Suppressor macrophage treated with lipopolysaccharide for 1 hour (primary cell): Measurements from ENCODE around the gene TBC1D2.
A peak's percentile ranks its signal among the peaks of the same experiment; 100 is the strongest.

Source experiments
- DNase-seq, 3 donors: peaks; one replicate each; pipeline ENCODE4 v3.0.0-alpha.2; 2020 to 2022

TBC1D2 gene

DNA sequence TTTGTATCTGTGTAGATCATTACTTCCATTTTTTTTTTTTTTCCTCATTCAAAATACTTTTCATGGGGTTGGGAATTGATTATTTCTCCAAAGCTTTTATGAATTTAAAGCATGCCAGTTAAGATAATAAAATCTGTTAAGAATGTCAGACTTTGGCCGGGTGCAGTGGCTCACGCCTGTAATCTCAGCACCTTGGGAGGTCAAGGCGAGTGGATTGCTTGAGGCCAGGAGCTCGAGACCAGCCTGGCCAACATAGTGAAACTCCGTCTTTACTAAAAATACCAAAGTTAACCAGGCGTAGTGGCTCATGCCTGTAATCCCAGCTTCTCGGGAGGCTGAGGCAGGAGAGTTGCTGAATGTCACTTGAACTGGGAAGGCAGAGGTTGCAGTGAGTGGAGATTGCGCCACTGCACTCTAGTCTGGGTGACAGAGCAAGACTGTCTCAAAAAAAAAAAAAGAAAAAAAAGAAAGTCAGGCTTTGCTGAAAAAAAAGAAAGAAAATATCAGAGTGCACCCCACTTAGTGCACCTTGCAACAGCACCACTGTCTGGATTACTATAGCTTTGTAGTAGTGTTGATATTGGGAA is 18.5 kb downstream of the TBC1D2 start:
- DNase-seq, result peak in 1 of 3 donors; percentile 30

DNA sequence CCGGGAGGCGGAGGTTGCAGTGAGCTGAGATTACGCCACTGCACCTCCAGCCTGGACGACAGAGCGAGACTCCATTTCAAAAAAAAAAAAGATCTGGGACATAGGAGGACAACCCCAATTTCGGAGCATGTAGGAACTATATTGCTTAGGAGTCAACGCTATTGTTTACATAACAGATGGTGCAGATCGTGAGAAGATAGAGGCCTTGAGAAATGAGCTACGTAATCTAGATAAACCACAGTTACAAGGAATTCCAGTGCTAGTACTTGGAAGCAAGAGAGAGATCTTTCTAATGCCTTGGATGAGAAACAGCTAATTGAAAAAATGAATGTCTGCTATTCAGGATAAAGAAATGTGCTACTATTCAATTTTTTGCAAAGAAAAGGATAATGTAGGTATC is 20.3 kb downstream of the TBC1D2 start:
- DNase-seq, result no peak

DNA sequence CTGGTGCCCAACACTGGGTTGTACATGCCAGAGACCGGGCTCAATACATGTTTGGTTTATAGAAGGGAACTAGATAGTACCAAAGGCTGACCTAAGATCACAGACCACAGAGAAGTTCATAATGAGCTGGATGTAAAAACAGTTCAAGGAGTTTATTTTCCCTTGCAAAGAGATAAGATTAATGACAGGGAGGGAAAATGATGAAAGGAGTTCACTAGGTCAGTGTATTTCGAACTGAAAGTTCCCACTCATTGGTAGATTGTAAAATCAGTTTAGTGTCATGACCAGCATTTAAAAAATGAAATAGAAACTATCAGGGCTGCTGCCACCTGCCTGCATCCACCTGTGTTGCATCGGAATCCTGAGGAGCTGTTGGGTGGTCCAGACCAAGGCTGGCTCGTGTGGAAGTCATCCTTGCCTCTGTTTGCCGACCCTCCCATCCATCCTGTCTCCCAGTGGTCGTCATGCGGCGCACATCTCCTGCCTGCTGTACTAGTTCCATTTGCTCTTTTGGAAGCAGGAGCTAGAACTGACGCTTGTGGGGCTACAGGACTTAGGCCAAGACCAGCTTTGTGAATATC is 21.1 kb downstream of the TBC1D2 start:
- no peak for DNase-seq

DNA sequence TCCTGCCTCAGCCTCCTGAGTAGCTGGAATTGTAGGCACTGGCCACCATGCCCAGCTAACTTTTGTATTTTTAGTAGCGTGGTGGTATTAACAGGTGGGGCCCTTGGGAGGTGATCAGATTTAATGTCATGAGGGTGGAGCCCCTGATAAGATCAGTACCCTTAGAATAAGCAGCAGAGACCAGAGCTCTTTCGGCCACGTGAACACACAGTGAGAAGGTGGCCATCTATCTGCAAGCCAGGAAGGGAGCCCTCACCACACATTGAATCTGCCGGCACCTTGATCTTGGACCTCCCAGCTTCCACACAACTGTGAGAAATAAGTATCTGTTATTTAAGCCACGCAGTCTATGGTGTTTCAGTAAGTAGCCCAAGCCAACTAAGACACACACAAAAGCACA is 22.5 kb downstream of the TBC1D2 start:
- no peak for DNase-seq

DNA sequence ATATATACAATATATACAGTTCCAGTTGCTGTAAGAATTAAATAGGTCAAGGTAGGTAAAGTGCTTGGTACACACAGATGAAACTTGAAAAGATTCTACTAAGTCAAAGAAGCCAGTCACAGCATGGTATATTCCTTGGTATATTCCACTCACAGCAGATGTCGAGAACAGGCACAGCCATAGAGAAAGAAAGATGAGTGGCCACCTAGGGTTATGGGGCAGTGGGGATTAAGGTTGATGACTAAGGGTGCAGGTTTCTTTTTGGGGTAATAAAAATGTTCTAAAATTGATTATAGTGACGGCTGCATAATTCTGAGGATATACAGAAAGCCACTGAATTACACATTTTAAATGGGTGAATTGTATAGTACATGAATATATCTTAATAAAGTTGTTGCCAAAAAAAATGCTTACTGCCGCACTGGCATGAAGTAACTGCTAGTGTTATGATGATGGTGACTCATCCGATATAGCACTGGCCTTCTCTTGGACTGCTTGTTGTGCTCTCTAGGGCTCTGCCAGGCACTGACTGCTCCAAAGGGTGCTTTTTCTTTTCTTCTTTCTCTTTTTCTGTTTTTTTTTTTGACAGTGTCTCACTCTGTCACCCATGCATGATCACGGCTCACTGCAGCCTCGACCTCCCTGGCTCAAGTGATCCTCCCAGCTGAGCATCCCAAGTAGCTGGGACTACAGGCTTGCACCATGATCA is 23.5 kb downstream of the TBC1D2 start:
- peak; percentile 48 to 60 (median 59) for DNase-seq

DNA sequence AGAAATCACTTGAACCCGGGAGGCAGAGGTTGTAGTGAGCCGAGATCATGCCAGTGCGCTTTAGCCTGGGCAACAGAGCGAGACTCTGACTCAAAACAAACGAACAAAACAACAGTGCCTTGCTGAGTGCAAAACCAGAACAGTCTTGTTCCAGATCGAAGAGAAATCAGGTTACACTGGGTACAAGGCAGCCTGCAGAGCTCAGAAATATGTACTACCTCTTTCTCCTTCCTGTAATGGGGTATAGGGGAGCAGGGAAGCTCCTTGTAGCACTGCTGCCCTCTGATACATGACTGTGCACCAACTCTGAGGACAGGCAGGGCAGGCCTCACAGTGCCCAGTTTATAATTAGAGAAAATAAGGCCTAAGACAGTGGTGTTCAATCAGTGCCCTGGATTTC is 24.7 kb downstream of the TBC1D2 start:
- DNase-seq, result no peak

DNA sequence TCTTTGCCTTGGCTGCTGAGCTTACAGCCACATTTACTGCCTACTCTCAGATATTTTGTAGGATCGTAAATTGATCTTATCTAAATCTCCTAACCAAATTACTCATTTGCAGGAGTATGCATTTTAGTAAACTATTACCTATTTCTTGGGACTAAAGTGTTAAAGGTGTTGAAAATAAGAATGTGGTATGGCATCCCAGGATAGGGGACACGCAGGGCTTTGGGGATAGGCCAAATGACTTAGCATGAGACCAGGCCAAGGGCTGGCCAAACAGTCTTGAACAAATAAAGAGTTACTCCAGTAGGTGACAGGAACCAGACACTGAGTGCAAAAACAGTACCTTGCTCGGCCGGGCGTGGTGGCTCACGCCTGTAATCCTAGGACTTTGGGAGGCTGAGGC is 25.1 kb downstream of the TBC1D2 start:
- no peak for DNase-seq

DNA sequence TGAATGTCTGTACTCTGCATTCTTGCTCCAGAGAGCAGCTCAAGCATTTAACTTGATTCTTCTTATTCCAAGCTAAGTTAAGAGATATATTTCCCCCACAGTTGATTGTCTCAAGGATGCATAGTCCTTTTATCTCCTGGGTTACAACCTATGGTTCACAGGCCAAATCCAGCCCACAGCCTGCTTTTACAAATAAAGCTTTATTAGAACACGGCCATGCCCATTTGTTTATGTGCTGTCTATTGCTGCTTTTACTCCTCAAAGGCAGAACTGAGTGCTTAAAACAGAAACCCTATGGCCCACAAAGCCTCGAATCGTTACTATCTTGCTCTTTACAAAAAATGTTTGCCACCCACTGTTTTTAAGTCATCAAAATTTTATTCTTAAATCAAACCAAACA is 25.8 kb downstream of the TBC1D2 start:
- DNase-seq, result no peak

DNA sequence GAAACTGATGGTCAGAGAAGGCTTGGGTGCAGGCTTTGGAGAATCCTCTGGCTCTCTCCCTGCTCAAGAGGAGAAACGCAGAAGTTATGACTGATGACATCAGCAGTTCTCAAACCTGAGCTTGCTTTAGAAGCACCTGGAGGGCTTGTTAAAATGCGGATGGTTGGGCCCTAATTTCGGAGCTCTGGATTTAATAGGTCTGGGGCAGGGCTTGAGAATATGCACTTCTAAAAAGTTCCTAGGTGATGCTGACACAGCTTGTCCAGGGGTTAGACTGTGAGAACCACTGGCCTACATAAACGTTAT is 26.4 kb downstream of the TBC1D2 start:
- DNase-seq, result no peak

DNA sequence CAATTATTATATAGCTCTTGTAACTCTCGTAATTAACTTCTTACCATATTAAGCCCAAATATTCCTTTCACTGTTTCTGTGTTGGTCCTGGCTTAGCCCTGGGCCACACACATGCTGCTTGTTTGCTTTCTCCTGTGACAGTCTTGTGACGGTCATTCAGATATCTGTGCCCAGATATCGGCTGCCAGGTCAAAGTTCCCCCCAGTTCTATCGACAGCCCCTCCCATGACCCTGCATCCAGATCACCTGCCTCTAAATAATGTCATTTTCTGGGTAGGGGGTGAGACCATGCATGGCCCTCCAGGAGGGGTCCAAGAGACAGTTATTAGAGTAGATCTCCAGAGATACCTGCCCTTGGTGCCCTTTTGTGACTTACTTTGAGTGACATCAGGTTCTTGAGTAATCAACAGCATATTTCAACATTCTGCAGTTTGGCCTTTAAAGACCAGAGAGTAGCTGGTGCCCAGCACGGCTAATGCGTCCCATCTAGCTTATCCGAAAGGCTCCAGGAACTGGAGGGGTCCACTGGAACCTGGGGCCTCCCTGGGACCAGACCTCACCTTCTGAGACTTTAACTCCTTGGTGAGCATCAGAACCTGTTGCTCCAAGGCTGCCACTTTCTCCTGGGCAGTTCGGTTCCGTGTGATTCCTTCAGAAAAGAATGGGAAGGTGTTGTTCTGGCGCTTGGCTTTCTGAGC is 26.9 kb downstream of the TBC1D2 start:
- DNase-seq, result peak in 1 of 3 donors; percentile 29

DNA sequence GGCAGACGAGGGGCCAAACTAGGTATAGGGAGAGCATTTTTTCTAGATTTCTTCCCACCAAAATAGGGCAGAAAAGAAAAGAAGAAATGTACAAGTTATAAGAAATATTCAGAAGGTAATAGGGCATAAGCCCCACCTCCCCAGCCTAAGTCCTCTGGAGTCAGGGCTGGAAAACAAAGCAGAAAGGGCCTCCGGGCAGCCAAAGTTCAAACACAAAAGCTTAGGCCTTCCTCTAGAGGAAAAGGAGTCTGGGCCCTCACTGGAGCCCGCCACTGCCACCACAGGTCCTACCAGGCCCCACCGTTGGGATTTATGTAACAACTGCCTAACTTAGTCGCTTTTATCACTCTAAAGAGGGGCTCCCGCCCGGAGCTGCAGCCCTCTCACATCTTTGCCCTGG is 27.6 kb downstream of the TBC1D2 start:
- no peak for DNase-seq

DNA sequence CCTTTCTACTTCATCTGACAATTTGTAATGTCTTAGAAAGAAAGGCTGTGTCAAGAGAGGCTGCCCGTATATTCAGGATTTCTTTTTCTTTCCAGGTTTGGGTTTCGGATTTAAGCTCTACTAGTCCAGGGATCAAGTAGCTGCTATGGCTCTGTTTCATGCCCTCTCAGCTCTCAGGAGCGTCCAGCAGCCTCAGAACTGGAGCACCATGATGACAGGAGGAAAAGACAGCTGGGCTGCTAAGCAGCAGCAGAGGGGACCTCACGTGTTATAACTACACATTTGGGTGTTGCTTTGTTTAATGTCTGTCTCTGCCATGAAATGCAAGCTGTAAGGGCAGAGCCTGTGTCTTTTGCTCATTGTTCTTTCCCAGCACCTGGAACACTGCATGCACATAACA is 28.5 kb downstream of the TBC1D2 start:
- no peak for DNase-seq

DNA sequence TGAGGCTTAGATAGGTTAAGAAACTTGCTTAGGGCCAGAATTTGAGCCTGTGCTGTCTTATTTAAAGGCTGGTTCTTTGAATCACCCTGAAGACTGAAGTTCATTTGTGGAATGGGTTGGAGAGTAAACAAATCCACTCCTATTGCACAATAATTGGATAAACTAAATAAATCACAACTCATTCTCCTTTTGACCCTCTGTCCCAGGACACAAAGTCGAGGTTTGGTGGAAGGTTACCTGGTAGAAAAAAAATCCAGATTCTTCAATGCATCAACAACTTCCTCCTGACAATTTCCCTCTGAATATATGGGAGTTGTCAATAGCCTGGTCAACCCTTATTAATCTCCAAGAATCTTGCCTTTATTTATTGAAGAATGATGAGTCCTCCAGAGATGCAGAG is 28.9 kb downstream of the TBC1D2 start:
- DNase-seq, result no peak

DNA sequence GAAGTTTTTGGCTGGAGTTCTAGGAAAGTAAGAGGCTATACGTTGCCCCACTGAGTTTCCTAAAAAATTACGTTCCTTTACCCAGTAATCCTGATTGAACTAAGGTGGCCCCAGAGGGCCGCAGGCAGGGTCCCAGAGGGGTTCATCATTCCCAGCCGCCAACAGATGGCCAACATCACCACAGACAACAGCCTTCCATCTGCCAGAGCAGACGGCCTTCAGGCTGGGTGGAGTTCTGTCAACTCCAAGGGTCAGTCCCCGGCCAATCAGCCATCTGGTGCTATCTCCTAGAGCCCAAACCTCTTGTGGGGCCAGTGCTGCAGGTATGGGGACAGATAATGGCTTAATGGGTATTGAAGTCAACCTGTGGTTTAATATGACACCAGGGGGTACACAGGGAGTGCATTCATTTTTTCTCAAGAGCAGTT is 30.4 kb downstream of the TBC1D2 start:
- DNase-seq, result no peak

DNA sequence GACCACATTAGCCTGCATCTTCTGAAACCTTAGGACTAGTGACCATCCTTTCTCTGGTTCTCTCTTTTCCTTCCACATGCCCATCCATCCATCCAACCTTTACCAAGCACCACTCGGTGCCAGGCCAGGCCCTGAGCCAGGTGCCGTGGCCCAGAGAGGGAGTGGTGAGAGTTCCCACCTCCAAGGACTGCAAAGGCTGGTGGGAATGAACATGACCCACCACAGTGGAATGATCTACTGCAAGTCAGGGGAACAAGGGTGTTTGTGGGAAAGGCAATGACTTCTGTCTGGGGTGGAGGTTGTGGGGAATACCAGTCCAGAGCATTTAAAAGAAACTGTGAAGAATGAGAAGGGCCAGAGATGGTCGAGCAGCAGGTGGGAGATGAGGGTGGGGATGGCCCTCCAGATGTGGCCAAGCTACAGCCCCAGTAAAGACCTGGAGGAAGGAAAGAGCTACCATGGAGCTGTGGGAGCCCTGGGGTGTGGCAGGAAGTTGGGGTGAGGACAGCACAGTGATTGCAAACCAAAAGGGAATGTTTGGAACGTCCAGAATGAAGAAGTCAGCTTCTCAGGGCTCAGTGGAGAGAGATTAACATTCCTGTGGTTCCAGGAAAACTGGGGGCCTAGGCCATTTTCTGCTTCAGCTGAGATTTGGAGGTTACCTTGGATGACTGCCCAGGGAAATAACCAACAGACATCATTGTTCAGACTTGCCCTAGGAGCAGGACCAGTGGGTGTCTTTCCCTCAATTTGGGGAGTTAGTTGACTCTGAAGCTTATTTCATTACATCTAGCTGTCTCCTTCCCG is 32.4 kb downstream of the TBC1D2 start:
- DNase-seq, result peak in 2 of 3 donors; percentile 16 to 26

DNA sequence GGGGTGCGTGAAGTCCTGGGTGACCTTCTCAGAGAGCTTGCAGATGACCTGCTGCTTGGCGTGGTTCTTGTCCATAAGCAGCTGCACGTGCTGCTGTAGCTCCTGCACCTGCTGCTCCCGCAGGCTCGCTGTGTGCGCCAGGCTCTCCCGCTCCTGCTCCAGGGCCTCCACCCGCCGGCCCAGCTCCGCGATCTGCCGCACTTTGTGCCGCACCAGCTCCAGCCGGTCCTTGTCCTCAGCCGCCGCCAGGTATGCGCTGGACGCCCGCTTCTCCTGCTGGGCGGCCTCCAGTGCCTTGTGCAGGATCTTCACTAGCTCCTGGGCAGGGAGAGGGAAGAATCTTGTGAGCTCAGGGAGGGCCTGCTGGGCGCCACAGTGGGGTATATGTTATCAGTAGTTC is 34.5 kb downstream of the TBC1D2 start:
- no peak for DNase-seq

DNA sequence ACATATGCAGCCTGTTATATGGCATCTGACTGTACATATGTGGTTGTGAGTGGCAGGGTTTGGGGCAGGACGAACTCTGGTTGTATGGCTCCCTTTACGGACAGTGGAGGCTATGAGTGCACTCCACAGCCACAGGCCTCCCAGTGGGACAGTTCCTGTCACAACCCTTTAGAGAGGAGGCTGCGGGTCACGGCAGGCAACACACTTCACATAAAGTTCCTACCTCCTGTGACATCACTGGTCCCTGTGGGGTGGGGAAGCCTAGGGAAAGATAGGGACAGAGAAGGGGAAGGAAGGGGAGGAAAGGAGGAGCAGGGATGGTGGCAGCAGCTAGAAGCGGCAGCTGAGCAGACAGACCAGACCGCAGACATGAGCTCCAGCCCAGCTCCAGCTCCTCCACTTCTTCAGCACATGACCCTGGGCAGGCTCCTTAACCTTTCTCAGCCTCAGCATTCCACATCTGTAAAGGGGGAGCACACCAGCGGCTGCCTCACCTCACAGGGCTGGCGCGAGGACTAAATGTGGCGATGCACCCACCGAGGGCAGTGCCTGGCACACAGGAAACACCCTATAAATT is 35.6 kb downstream of the TBC1D2 start:
- DNase-seq, result no peak

DNA sequence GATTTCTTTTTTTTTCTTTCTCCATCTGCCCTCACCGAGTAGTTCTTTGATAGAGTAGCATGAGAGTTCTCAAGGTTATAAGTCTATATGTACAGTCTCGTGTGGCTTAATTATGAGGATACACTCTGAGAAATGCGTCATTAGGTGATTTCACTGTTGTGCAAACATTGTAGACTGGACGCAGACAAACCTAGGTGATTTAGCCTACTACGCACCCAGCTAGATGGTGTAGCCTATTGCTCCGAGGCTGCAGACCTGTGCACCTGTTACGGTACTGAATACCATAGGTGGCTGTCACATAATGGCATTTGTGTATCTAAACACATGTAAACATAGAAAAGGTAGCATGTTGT is 36.1 kb downstream of the TBC1D2 start:
- DNase-seq, result no peak

DNA sequence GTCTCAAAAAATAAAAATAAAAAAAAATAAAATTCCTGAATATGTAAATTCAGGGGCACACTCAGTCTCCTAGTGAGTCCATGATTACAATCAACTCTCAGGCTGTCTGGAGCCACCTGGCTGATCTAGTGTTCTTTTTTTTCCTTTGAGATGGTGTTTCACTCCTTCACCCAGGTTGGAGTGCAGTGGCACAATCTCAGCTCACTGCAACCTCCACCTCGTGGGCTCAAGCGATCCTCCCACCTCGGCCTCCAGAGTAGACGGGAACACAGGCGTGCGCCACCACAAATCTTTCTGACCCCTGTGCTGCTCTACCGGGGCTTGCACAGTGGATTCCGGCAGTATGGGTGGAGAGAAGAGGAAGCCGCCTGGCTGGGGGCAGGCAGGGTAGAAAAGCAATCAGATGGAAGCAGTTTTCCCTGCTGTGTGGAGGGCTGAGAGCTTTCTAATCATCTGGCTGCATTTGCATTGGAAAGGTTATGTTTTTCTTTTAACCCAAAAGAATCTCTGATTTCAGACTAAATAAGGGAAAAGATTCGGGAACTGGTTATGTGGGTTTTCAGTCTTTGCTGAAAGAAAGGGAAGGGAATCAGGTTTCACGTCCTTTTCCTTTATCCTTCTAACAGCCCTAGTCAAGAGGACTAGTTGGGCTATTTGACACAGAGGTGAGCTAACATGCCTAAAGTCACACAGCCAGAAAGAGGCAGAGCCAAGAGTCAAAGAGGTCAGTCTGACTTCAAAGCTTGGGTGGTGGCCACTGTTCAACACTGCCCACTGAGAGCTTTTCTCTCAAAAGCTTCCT is 36.7 kb downstream of the TBC1D2 start:
- DNase-seq, result no peak

DNA sequence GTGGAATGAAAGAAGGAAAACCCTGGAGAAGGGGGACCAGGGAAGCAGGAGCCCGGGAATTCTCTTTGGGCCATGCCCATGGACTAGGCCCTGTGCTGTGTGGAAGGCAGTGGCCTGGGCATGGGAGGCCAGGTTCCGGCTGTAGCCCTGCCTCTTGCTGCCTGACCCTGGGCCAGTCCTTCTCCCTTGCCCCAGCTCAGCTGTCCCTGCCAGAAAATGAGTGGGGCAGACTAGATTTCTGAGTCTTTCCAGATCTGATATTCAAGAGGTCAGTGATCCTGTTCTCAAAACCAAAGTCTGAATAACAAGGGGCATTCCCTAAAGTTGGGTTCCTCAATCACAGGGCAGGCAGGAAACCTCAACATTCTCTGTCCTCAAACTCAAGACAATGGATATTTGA is 38.2 kb downstream of the TBC1D2 start:
- DNase-seq, result peak in 2 of 3 donors; percentile 26 to 44

DNA sequence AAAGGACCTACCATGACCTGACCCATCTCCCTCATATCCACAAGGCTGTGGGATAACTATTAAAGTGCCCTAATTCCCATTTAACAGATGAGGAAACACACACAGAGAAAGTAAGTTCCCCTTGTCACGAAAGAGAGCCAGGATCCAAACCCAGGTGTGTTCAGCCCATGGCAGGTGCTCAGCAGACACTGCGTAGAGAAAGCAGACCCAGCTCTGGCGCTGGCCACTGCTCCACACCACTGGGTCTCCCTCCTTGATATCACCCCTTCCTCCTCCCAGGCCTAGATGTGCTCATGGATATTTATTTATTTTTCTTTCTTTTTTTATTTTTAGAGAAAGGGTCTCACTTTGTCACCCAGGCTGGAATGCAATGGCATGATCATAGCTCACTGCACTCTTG is 39.1 kb downstream of the TBC1D2 start:
- no peak for DNase-seq

DNA sequence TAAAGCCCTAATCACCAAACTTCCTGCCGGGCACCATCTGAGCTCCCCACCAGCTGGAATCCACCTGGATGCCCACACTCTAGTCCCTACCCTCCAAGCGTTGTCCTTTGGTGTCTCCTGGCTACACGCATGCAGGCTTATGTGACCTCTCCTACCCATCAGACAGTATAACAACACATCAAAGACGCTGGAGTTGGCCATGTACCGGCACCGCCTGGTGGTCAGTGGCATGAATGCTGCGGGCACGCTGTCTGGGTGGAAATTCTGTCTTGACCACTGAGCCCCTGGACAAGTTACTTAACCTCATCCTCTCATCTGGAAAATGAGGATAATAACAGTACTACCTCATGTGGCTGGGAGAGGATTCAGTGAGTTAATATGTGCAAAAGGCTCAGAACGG is 39.6 kb downstream of the TBC1D2 start:
- no peak for DNase-seq
